Measurements from ENCODE around the gene CNBD2. TPM values are rescaled to one million over a fixed set of nuclear protein-coding genes. Genes with fewer than 3 reads are reported as not detected.
"Not testable (repeated sequence)": the region's sequence is repeated elsewhere in the genome, so short reads cannot be mapped to it uniquely, and the experiment has no call there.

The CNBD2 gene
- polyA plus RNA-seq, 1 donor (not counting 4 experiments of a cell fraction or from before 2014, with no cell fraction given): 3.0 TPM

DNA sequence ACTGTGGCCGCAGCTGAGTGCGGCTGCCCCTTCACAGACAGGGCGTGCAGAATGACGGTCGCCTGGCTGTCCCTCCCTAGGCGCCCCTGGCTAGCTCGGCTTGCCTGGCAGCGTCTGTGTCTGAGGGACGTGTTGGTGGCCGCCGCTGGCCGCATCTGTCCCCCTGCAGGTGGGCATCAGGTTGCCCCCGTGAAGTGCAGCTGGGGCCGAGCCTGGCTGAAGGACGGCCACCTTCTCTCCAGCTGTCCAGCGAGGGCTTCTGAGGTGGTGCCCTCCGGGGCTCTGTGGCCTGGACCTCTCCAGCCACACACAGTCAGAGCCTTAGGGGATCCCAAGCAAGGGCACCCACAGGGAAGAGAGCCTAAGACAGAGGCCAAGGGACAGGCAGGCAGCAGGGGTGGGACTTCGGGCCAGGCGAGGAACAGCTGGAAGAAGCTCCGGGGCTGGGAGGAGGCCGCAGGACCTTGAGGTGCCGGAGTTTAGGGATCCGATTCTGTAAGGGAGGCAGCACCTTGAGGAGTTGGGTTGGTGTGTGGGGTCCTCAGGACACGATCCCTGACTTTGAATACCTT lies 97.1 kb downstream of the CNBD2 start:
- H3K4me3 ChIP-seq (ENCODE audit: control insufficient read depth in 2 of 3, extremely low read depth in 1 of 3, insufficient read depth in 2 of 3, low read depth in 1 of 3, low read length in 3 of 3): peak overlapping the region; percentile 53 to 73 (median 70)
- H2AFZ ChIP-seq (ENCODE audit: control insufficient read depth, low read length): peak overlapping the region; percentile 97
- no peak for TF ChIP-seq EZH2 (IDR thresholded peaks at IDR 0.05; ENCODE audit: low read length)
- TF ChIP-seq, protein P1, sequence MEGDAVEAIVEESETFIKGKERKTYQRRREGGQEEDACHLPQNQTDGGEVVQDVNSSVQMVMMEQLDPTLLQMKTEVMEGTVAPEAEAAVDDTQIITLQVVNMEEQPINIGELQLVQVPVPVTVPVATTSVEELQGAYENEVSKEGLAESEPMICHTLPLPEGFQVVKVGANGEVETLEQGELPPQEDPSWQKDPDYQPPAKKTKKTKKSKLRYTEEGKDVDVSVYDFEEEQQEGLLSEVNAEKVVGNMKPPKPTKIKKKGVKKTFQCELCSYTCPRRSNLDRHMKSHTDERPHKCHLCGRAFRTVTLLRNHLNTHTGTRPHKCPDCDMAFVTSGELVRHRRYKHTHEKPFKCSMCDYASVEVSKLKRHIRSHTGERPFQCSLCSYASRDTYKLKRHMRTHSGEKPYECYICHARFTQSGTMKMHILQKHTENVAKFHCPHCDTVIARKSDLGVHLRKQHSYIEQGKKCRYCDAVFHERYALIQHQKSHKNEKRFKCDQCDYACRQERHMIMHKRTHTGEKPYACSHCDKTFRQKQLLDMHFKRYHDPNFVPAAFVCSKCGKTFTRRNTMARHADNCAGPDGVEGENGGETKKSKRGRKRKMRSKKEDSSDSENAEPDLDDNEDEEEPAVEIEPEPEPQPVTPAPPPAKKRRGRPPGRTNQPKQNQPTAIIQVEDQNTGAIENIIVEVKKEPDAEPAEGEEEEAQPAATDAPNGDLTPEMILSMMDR (optimal IDR thresholded peaks at IDR 0.05 in 1 of 3, IDR thresholded peaks at IDR 0.05 in 1 of 3, conservative IDR thresholded peaks at IDR 0.05 in 1 of 3; ENCODE audit: extremely low read depth in 1 of 3, insufficient read depth in 2 of 3, low read length in 3 of 3): no peak
- no peak for DNase-seq (ENCODE audit: low read depth, low spot score)
- H3K79me2 ChIP-seq (ENCODE audit: control insufficient read depth, insufficient read depth, low read length): no peaks in the 10 kb centered on the region
- no peaks in the 10 kb centered on the region for H3K9me1 ChIP-seq (ENCODE audit: control insufficient read depth, extremely low read depth, insufficient read depth, low read length)
- peak overlapping the region; percentile 86 for H3K4me2 ChIP-seq (ENCODE audit: control insufficient read depth, extremely low read depth, insufficient read depth, low read depth, low read length)
- no peak overlapping the region for H3K27ac ChIP-seq (ENCODE audit: control insufficient read depth, insufficient read depth, low read length)
- H3K4me1 ChIP-seq (ENCODE audit: control insufficient read depth, extremely low read depth, insufficient read depth, low read length): peaks cover 11% of the 10 kb centered on the region
- no peaks in the 10 kb centered on the region for H3K9me3 ChIP-seq (ENCODE audit: control insufficient read depth, low read depth, low read length)
- dilution Hi-C loops (cut with MboI; ENCODE audit: extremely low pct_ligation_motif_present, low sequenced_read_pairs): no loop called here
- FAIRE-seq: no peak
- H4K20me1 ChIP-seq (ENCODE audit: control insufficient read depth, extremely low read depth, insufficient read depth, low read length): no peaks in the 10 kb centered on the region
- peak overlapping the region; percentile 57 for H3K9ac ChIP-seq (ENCODE audit: control insufficient read depth, extremely low read depth, insufficient read depth, low read length)
- H3K27me3 ChIP-seq (ENCODE audit: control insufficient read depth, extremely low read depth, insufficient read depth, low read length): no peaks in the 10 kb centered on the region
- H3K36me3 ChIP-seq (ENCODE audit: control insufficient read depth in 2 of 2, extremely low read depth in 1 of 2, insufficient read depth in 2 of 2, low read length in 2 of 2): no peaks in the 10 kb centered on the region

DNA sequence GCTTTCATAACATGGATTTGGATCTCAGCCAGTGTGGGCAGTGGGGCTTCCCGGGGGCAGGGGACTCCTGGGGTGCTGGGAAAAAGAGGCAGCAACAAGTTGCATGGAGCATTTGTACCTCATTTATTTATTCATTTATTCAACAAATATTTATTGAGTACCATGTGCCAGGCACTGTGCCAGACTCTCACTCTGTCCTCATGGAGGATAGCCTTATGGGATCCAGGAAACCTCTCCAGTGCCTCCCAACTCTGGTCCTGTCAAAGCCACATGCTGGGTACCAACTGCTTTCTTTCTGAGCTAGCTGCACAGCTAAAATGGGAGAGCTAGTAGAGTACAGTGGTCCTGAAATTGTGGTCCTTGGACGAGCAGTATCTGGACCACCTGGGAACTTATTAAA lies 98.4 kb downstream of the CNBD2 start:
- dilution Hi-C loops (cut with MboI; ENCODE audit: extremely low pct_ligation_motif_present, low sequenced_read_pairs): no loop called here
- no peak overlapping the region for H3K4me2 ChIP-seq (ENCODE audit: control insufficient read depth, extremely low read depth, insufficient read depth, low read depth, low read length)

DNA sequence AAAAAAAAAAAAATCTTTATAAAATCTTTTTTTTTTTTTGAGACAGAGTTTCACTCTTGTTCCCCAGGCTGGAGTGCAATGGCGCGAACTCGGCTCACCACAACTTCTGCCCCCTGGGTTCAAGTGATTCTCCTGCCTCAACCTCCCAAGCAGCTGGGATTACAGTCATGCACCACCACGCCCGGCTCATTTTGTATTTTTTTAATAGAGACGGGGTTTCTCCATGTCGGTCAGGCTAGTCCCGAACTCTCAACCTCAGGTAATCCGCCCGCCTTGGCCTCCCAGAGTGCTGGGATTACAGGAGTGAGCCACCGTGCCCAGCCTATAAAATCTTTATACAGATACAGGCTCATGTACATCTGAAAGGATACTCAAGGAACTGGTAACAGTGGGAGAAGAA lies 100.1 kb downstream of the CNBD2 start:
- H3K9me1 ChIP-seq (ENCODE audit: control insufficient read depth, extremely low read depth, insufficient read depth, low read length); H3K9me3 ChIP-seq (ENCODE audit: control insufficient read depth, low read depth, low read length); dilution Hi-C loops (cut with MboI; ENCODE audit: extremely low pct_ligation_motif_present, low sequenced_read_pairs); H4K20me1 ChIP-seq (ENCODE audit: control insufficient read depth, extremely low read depth, insufficient read depth, low read length); H3K27me3 ChIP-seq (ENCODE audit: control insufficient read depth, extremely low read depth, insufficient read depth, low read length); H2AFZ ChIP-seq (ENCODE audit: control insufficient read depth, low read length); FAIRE-seq; H3K9ac ChIP-seq (ENCODE audit: control insufficient read depth, extremely low read depth, insufficient read depth, low read length); H3K36me3 ChIP-seq (ENCODE audit: control insufficient read depth in 2 of 2, extremely low read depth in 1 of 2, insufficient read depth in 2 of 2, low read length in 2 of 2); H3K27ac ChIP-seq (ENCODE audit: control insufficient read depth, insufficient read depth, low read length); H3K79me2 ChIP-seq (ENCODE audit: control insufficient read depth, insufficient read depth, low read length); DNase-seq (ENCODE audit: low read depth, low spot score); H3K4me3 ChIP-seq (ENCODE audit: control insufficient read depth in 2 of 3, extremely low read depth in 1 of 3, insufficient read depth in 2 of 3, low read depth in 1 of 3, low read length in 3 of 3); H3K4me2 ChIP-seq (ENCODE audit: control insufficient read depth, extremely low read depth, insufficient read depth, low read depth, low read length): not testable (repeated sequence)
- peaks cover 11% of the 10 kb centered on the region for H3K4me1 ChIP-seq (ENCODE audit: control insufficient read depth, extremely low read depth, insufficient read depth, low read length)

More for the DNA sequence above, 98.4 kb downstream of the CNBD2 start:
- Histone ChIP-seq H3K27me3 (ENCODE audit: control insufficient read depth, extremely low read depth, insufficient read depth, low read length) (no peaks in the 10 kb centered on the region), H2AFZ (ENCODE audit: control insufficient read depth, low read length) (no peak overlapping the region), H3K9me1 (ENCODE audit: control insufficient read depth, extremely low read depth, insufficient read depth, low read length) (no peaks in the 10 kb centered on the region), H3K4me3 (ENCODE audit: control insufficient read depth in 2 of 3, extremely low read depth in 1 of 3, insufficient read depth in 2 of 3, low read depth in 1 of 3, low read length in 3 of 3) (no peak overlapping the region), H3K4me1 (ENCODE audit: control insufficient read depth, extremely low read depth, insufficient read depth, low read length) (peaks cover 11% of the 10 kb centered on the region), H3K9me3 (ENCODE audit: control insufficient read depth, low read depth, low read length) (no peaks in the 10 kb centered on the region), H3K27ac (ENCODE audit: control insufficient read depth, insufficient read depth, low read length) (no peak overlapping the region), H3K36me3 (ENCODE audit: control insufficient read depth in 2 of 2, extremely low read depth in 1 of 2, insufficient read depth in 2 of 2, low read length in 2 of 2) (no peaks in the 10 kb centered on the region), H3K79me2 (ENCODE audit: control insufficient read depth, insufficient read depth, low read length) (no peaks in the 10 kb centered on the region), H3K9ac (ENCODE audit: control insufficient read depth, extremely low read depth, insufficient read depth, low read length) (no peak overlapping the region), H4K20me1 (ENCODE audit: control insufficient read depth, extremely low read depth, insufficient read depth, low read length) (no peaks in the 10 kb centered on the region)
- TF ChIP-seq, protein P1 (optimal IDR thresholded peaks at IDR 0.05 in 1 of 3, IDR thresholded peaks at IDR 0.05 in 1 of 3, conservative IDR thresholded peaks at IDR 0.05 in 1 of 3; ENCODE audit: extremely low read depth in 1 of 3, insufficient read depth in 2 of 3, low read length in 3 of 3): no peak
- TF ChIP-seq EZH2 (IDR thresholded peaks at IDR 0.05; ENCODE audit: low read length): no peak
- no peak for FAIRE-seq
- DNase-seq (ENCODE audit: low read depth, low spot score): no peak

Data from keratinocyte (primary cell).